HepG2 (cell line): Measurements from ENCODE around the gene UBXN6. TPM values are rescaled to one million over a fixed set of nuclear protein-coding genes. Genes with fewer than 3 reads are reported as not detected.

Experiments
- ATAC-seq: fragments of 200-7000 bp; cut with Tn5 transposase; 3 replicates; pipeline ENCODE4 v1.9.1; 2020; ENCODE audit warnings: mild to moderate bottlenecking, moderate library complexity
- BruUV-seq: library from RNA; stranded (reverse); fragments of 400-500 nt; replicated peaks from 2 replicates; lab custom pipeline; 2021; lab: Mats Ljungman, UMichigan
- CTCF ChIA-PET: fragments of 300-600 bp; formaldehyde crosslinking; extraction: SDS; loops from one replicate; lab custom pipeline; 2021; ENCODE audit warnings: low total read pairs, inconsistent platforms, low intra/inter-chr PET ratio; lab: Yijun Ruan, JAX
- POLR2A ChIA-PET: fragments of 350-600 bp; sonication (Branson Sonifier 250); formaldehyde crosslinking; loops from one replicate; lab custom pipeline; 2020; ENCODE audit warnings: antibody characterized with exemption, inconsistent platforms; lab: Yijun Ruan, JAX
- DNase-seq: peaks from one replicate; pipeline ENCODE4 v3.0.0-alpha.2; 2015; ENCODE audit warnings: low spot score
- FAIRE-seq: peaks from 3 replicates; lab custom pipeline; 2011; peaks lifted over from hg19 to GRCh38; lab: Jason Lieb, UNC
- H2AFZ ChIP-seq: one replicate; pipeline ENCODE4 v1.6.1; 2011; ENCODE audit warnings: low read length, inconsistent platforms
- H3K27ac ChIP-seq: fragments of 300-600 bp; 3 replicates; pipeline ENCODE4 v1.8.0; 2011; ENCODE audit warnings: mixed run types, mild to moderate bottlenecking, mixed read lengths, low read length, inconsistent platforms; ENCODE audit not compliant: insufficient read depth; ENCODE audit errors: extremely low read length
- H3K27me3 ChIP-seq, 2 experiments: fragments of 200-600 bp in 1 of 2; 2 replicates in 1 of 2; 3 replicates in 1 of 2; pipeline versions ENCODE4 v1.6.0 to v1.8.0; 2011; ENCODE audit warnings: low read length in 2 of 2, mild to moderate bottlenecking in 2 of 2, moderate library complexity in 2 of 2, inconsistent platforms in 1 of 2; ENCODE audit not compliant: insufficient read depth in 2 of 2, control insufficient read depth in 1 of 2
- H3K36me3 ChIP-seq, 2 experiments: fragments of 200-600 bp in 1 of 2; replicated peaks in 1 of 2; 2 replicates in 1 of 2; 3 replicates in 1 of 2; pipeline versions ENCODE4 v1.5.1 to v1.8.0; 2011; ENCODE audit warnings: low read length in 2 of 2, inconsistent platforms in 1 of 2; ENCODE audit not compliant: insufficient read depth in 2 of 2, control insufficient read depth in 1 of 2
- H3K4me1 ChIP-seq: 2 replicates; pipeline ENCODE4 v1.5.1; 2012; ENCODE audit warnings: low read length, inconsistent platforms; ENCODE audit not compliant: insufficient read depth
- H3K4me2 ChIP-seq: 2 replicates; pipeline ENCODE4 v1.6.0; 2011; ENCODE audit warnings: low read depth, low read length, inconsistent platforms
- H3K4me3 ChIP-seq, 3 experiments: fragments of 200-600 bp in 1 of 3; sonication (generic), shearing (Covaris generic) in 1 of 3; replicated peaks in 1 of 3; 2 replicates each; pipeline ENCODE4 v1.5.1; 2011 to 2016; ENCODE audit warnings: low read length in 3 of 3, inconsistent platforms in 2 of 3, low read depth in 2 of 3, mild to moderate bottlenecking in 2 of 3, control low read depth in 1 of 3, mixed read lengths in 1 of 3; ENCODE audit not compliant: insufficient read depth in 1 of 3
- H3K79me2 ChIP-seq: one replicate; pipeline ENCODE4 v1.6.1; 2011; ENCODE audit warnings: low read length, inconsistent platforms; ENCODE audit not compliant: insufficient read depth
- H3K9ac ChIP-seq: 2 replicates; pipeline ENCODE4 v1.6.0; 2011; ENCODE audit warnings: mild to moderate bottlenecking, low read depth, low read length, inconsistent platforms; ENCODE audit not compliant: insufficient read depth
- H3K9me3 ChIP-seq: 2 replicates; pipeline ENCODE4 v1.5.1; 2012; ENCODE audit warnings: mild to moderate bottlenecking, low read length
- H4K20me1 ChIP-seq: 2 replicates; pipeline ENCODE4 v1.6.0; 2011; ENCODE audit warnings: inconsistent platforms, mild to moderate bottlenecking, low read length, moderate library complexity; ENCODE audit not compliant: insufficient read depth
- AGO2 ChIP-seq: fragments of 200-400 bp; formaldehyde crosslinking; optimal IDR thresholded peaks from 2 replicates; pipeline ENCODE3; 2017; ENCODE audit warnings: mild to moderate bottlenecking, low read depth, low read length, moderate library complexity
- PLRG1 ChIP-seq: fragments of 450-650 bp; conservative IDR thresholded peaks from 2 replicates; pipeline ENCODE4 v1.6.1; 2016
- SIX1 ChIP-seq: sonication (generic); formaldehyde crosslinking; IDR thresholded peaks from 2 replicates; pipeline ENCODE4 v1.4.0; 2020; ENCODE audit warnings: missing genetic modification reagents, borderline replicate concordance
- ZNF317 ChIP-seq: sonication (generic); formaldehyde crosslinking; IDR thresholded peaks from 2 replicates; pipeline ENCODE4 v1.5.0; 2020; ENCODE audit warnings: mild to moderate bottlenecking, missing genetic modification reagents
- ZNF567 ChIP-seq: sonication (generic); formaldehyde crosslinking; IDR thresholded peaks from 2 replicates; pipeline ENCODE4 v1.8.1; 2023; ENCODE audit warnings: mild to moderate bottlenecking, missing genetic modification reagents, borderline replicate concordance
- ZNF720 ChIP-seq: sonication (generic); formaldehyde crosslinking; IDR thresholded peaks from 2 replicates; pipeline ENCODE4 v1.4.0; 2020; ENCODE audit warnings: missing genetic modification reagents
- ZNF879 ChIP-seq: sonication (generic); formaldehyde crosslinking; IDR thresholded peaks from 2 replicates; pipeline ENCODE4 v1.8.1; 2023; ENCODE audit warnings: missing genetic modification reagents
- WGBS: methylation state at CpG from one replicate; pipeline ENCODE4 v1.1.6; 2017; ENCODE audit warnings: low lambda C conversion rate; 5-methylcytosine and 5-hydroxymethylcytosine counted together
- in situ Hi-C: cut with HindIII; loops from 2 replicates; pipeline ENCODE4 v1.10.0; 2017; ENCODE audit warnings: low pct_unique_long_range_greater_than_20kb; ENCODE audit not compliant: extremely low pct_ligation_motif_present
- intact Hi-C: fragments of 100-400 bp; cut with micrococcal nuclease; formaldehyde crosslinking; loops from one replicate; pipeline ENCODE4 v1.10.0; 2022; ENCODE audit not compliant: unreplicated experiment
- polyA plus RNA-seq, 8 experiments: library from polyadenylated mRNA; depleted of rRNA in 3 of 8; stranded (reverse) in 7 of 8; unstranded in 1 of 8; fragments of >200 nt; fragmentation: Illumina TruSeq in 4 of 8; extraction: Trizol in 4 of 8; gene quantifications; 2 replicates each; pipeline versions ENCODE4 v1.2.1 to v1.2.3, GENCODE V29; 2011 to 2016; ENCODE audit warnings: low read depth in 4 of 8, missing spikeins in 1 of 8, mixed read lengths in 1 of 8; ENCODE audit not compliant: insufficient read depth in 1 of 8
- total RNA-seq, 5 experiments: library from RNA; depleted of rRNA; stranded (reverse); fragments of >200 nt; fragmentation: Illumina TruSeq; extraction: Trizol; gene quantifications; 2 replicates each; pipeline ENCODE4 v1.2.3, GENCODE V29; 2016; ENCODE audit warnings: low read depth in 1 of 5

UBXN6 gene
- total and polyA plus RNA-seq, 2 of the 13 experiments (the other 11 are each of a cell fraction or from before 2014, with no cell fraction given): 34.9 to 35.5 TPM

DNA sequence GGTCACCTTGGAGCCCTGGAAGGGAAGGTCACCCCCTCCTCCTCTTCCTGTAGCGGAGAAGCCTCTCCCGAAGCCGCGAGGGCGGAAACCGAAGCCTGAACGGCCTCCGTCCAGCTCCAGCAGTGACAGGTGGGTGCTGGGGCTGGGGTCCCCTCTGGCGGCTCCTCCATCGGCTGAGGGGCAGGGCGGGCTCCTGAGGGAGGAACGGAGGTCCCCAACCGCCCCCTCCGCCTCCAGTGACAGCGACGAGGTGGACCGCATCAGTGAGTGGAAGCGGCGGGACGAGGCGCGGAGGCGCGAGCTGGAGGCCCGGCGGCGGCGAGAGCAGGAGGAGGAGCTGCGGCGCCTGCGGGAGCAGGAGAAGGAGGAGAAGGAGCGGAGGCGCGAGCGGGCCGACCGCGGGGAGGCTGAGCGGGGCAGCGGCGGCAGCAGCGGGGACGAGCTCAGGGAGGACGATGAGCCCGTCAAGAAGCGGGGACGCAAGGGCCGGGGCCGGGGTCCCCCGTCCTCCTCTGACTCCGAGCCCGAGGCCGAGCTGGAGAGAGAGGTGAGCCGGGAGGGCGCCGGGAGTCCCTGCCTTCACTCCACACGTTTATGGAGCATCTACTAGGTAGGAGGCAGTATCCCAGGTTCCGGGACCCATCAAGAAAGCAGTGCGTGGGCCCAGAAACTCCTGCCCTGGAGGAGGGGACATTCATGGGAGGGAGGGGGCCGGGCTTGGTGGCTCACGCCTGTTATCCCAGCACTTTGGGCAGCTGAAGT, 36.5 kb upstream of the UBXN6 start:
- Histone ChIP-seq H4K20me1 (no peaks in the 10 kb centered on the region), H3K27ac (no peak overlapping the region), H3K9me3 (no peaks in the 10 kb centered on the region), H3K9ac (no peak overlapping the region), H3K27me3 (no peaks in the 10 kb centered on the region; a peak in 1 of 5 replicates), H3K4me3 (no peak overlapping the region), H3K4me1 (no peaks in the 10 kb centered on the region), H3K79me2 (no peaks in the 10 kb centered on the region), H3K36me3 (peaks cover 32 to 70% of the 10 kb centered on the region in 2 experiments), H3K4me2 (no peak overlapping the region), H2AFZ (no peak overlapping the region)
- intact Hi-C loops: no loop called here
- peak; percentile 32 for TF ChIP-seq AGO2
- TF ChIP-seq ZNF879 (CRISPR knock-in tag): no peak
- in situ Hi-C loops: no loop called here
- BruUV-seq: TSS peak; percentile 42
- 98% methylated on average over 50 of the region's 61 CpGs for WGBS
- ChIA-PET POLR2A (no interaction called here), CTCF (no interaction called here)
- no peak for DNase-seq
- FAIRE-seq: no peak
- no peak for ATAC-seq

DNA sequence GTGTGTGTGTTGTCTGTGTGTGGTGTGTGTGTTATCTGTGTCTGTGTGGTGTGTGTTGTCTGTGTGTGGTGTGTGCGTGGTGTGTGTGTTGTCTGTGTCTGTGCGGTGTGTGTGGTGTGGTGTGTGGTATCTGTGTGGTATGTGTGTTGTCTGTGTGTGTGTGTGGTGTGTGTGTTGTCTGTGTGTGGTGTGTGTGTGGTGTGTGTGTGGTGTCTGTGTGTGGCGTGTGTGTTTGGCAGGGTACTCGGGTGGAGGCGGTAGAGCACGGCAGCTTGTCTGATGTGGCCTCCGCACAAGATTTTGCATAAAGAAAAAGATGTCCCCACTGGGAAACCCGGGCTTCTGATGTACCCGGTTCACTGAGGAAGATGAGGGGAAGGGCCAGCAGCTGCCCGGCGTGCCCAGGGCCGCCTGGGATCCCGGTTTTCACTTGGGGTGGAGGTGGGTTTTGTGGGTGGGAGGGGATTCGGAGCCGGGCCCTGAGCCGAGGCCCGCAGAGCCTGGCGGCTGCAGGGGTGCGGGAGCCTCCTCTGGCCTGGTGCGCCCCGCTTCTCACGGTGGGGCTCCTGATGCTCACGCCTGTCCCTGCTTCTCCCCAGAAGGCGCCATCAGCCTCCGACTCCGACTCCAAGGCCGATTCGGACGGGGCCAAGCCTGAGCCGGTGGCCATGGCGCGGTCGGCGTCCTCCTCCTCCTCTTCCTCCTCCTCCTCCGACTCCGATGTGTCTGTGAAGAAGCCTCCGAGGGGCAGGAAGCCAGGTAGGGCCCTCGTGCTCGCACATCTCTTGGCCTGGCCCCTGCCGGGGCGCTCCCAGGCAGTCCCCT, 35.7 kb upstream of the UBXN6 start:
- ATAC-seq: no peak
- POLR2A ChIA-PET: no interaction called here
- WGBS: 96% methylated on average over 36 of the region's 41 CpGs

More for the DNA sequence above, 35.7 kb upstream of the UBXN6 start:
- H3K9ac ChIP-seq: no peak overlapping the region
- CTCF ChIA-PET: no interaction called here
- no peak overlapping the region for H3K27ac ChIP-seq
- BruUV-seq: no TSS peak
- no peaks in the 10 kb centered on the region for H3K9me3 ChIP-seq
- no peaks in the 10 kb centered on the region for H4K20me1 ChIP-seq
- no peak overlapping the region for H3K4me3 ChIP-seq
- H2AFZ ChIP-seq: no peak overlapping the region
- H3K79me2 ChIP-seq: no peaks in the 10 kb centered on the region
- peak; percentile 44 for TF ChIP-seq AGO2
- no peak for TF ChIP-seq ZNF720 (CRISPR knock-in tag)
- no peak for TF ChIP-seq PLRG1
- no peak for TF ChIP-seq ZNF317 (CRISPR knock-in tag)
- no peak for TF ChIP-seq ZNF567 (CRISPR knock-in tag)
- no peak for TF ChIP-seq SIX1 (CRISPR knock-in tag)
- in situ Hi-C loops (no loop called here), intact Hi-C loops (no loop called here)
- DNase-seq (no peak), FAIRE-seq (no peak)
- H3K4me1 ChIP-seq: no peaks in the 10 kb centered on the region
- H3K4me2 ChIP-seq: no peak overlapping the region
- no peaks in the 10 kb centered on the region; a peak in 1 of 5 replicates for H3K27me3 ChIP-seq
- H3K36me3 ChIP-seq: peaks cover 34 to 66% of the 10 kb centered on the region in 2 experiments
